Parathyroid adenoma (tissue), 2 donors: ENCODE measurements around the gene COPS7A.

Experiments used
- H2AFZ ChIP-seq: fragments of 300-600 bp; sonication (generic); one replicate; pipeline ENCODE4 v1.7.0; 2017; ENCODE audit warnings: antibody characterized with exemption, mild to moderate bottlenecking
- H3K27ac ChIP-seq: fragments of 300-600 bp; sonication (generic); one replicate; pipeline ENCODE4 v1.7.0; 2017
- H3K27me3 ChIP-seq: fragments of 300-600 bp; sonication (generic); one replicate; pipeline ENCODE4 v1.7.0; 2017; ENCODE audit warnings: low read length; ENCODE audit not compliant: control insufficient read depth, insufficient read depth
- H3K36me3 ChIP-seq: fragments of 300-600 bp; sonication (generic); one replicate; pipeline ENCODE4 v1.7.0; 2017; ENCODE audit warnings: low read length; ENCODE audit not compliant: control insufficient read depth, insufficient read depth
- H3K4me1 ChIP-seq: fragments of 300-600 bp; sonication (generic); one replicate; pipeline ENCODE4 v1.7.0; 2017; ENCODE audit warnings: control low read depth
- H3K4me2 ChIP-seq: fragments of 300-600 bp; sonication (generic); one replicate; pipeline ENCODE4 v1.7.0; 2017; ENCODE audit warnings: low read length
- H3K4me3 ChIP-seq: fragments of 300-600 bp; sonication (generic); one replicate; pipeline ENCODE4 v1.7.0; 2017; ENCODE audit warnings: low read depth, low read length
- H3K79me2 ChIP-seq: fragments of 300-600 bp; sonication (generic); one replicate; pipeline ENCODE4 v1.7.0; 2017; ENCODE audit warnings: control low read depth
- H3K9ac ChIP-seq: fragments of 300-600 bp; sonication (generic); one replicate; pipeline ENCODE4 v1.7.0; 2017; ENCODE audit warnings: mild to moderate bottlenecking
- H3K9me3 ChIP-seq: fragments of 300-600 bp; sonication (generic); one replicate; pipeline ENCODE4 v1.7.0; 2017; ENCODE audit warnings: low read length; ENCODE audit not compliant: control insufficient read depth
- TF ChIP-seq, protein P1 (sequence below): fragments of 300-600 bp; sonication (generic); IDR thresholded peaks from one replicate; pipeline ENCODE4 v1.7.0; 2017; ENCODE audit warnings: antibody characterized with exemption, mild to moderate bottlenecking
- donor health status: primary hyperparathyroidism.

Gene COPS7A

DNA sequence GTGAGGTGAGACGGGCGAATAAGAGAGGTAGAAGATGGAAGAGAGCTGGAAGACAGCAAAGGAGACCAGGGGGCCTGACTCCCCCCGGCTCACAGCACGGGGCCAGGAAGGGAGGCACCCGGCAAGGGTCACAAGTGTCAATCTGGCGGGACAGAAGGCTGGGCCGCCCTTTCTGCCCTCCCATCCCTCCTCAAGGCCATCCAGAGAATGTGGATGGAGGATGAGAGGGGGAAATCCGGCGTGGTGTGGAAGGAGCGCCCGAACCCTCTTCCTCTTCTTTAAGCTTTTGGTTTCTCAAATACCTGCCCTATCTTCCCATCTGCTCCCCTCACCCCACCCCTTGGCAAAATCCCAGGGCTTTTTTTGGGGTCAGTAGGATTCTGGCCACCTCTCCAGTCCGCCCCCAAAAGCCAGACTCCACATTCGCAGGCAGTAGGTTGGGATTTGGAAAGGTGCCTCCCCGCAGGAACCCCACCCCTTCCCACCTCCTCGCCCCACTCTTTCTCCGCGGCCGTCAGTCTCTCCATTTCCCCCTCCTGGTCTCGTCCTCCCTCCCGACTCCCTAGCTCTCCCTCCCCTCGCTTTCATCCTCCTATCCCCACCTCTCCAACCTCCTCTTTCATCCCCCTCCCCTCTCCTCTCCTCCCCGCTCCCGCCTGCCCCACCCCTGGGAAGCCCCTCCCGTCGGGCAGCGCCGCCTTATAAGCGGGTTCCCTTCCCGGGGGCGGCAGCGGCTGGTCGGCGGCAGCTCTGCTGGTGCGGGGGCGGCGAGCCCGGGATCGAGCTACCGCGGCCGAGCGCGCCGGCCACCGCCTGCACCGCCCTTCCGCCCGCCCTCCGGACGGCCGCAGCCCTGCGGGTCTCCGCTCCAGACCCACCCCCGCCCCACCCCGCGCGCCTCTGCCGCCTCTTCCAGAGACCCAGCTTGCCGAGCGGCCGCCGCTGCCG, 42.1 kb downstream of the COPS7A start, which contains the start of gene PTMS:
Gene PTMS (plus strand): TSS at position 730 of the 948 bp plus-strand sequence. CDS start 343 bp downstream, outside the sequence.
- Histone ChIP-seq H3K79me2 (peaks cover 5% of the 10 kb centered on the region), H3K27ac (peak within 1 kb of the TSS; percentile 97), H2AFZ (peak within 1 kb of the TSS; percentile 80), H3K4me2 (peak within 1 kb of the TSS; percentile 91), H3K36me3 (no peaks in the 10 kb centered on the region), H3K4me3 (peak within 1 kb of the TSS; percentile 71), H3K4me1 (peaks cover 39% of the 10 kb centered on the region), H3K9ac (peak within 1 kb of the TSS; percentile 97), H3K27me3 (no peaks in the 10 kb centered on the region), H3K9me3 (no peaks in the 10 kb centered on the region)
- TF ChIP-seq, protein P1, sequence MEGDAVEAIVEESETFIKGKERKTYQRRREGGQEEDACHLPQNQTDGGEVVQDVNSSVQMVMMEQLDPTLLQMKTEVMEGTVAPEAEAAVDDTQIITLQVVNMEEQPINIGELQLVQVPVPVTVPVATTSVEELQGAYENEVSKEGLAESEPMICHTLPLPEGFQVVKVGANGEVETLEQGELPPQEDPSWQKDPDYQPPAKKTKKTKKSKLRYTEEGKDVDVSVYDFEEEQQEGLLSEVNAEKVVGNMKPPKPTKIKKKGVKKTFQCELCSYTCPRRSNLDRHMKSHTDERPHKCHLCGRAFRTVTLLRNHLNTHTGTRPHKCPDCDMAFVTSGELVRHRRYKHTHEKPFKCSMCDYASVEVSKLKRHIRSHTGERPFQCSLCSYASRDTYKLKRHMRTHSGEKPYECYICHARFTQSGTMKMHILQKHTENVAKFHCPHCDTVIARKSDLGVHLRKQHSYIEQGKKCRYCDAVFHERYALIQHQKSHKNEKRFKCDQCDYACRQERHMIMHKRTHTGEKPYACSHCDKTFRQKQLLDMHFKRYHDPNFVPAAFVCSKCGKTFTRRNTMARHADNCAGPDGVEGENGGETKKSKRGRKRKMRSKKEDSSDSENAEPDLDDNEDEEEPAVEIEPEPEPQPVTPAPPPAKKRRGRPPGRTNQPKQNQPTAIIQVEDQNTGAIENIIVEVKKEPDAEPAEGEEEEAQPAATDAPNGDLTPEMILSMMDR: no peak

DNA sequence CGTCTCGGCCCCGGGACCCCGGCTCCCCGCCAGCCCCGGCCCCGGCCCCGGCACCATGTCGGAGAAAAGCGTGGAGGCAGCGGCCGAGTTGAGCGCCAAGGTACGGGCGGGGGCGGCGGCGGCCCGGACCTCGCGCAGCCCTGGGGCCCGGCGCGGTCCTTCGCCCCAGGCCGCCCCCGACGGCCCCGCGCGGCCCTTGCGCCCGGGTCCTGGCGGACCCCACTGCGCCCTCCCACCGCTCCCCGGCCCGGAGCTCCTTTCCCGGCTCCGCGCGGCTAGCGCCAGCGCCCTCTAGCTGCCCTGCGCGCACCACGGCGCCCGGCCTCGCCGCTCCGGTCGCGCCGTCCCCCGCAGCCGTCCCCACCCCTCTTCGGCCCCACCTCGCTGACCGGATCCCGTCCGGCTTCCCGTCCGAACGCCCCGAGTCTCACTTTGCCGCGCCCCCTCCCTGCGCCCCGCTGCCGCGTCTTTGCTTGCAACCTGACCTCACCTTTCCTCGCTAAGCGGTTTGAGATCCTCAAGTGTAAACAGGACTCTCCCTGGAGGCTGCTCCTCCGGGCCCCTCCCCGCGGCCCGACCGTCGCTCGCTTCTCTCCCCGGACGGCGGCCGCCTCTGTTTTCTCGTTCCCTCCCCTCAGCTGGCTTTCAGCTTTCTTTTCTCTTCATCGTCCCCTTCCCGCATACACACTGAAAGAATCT, 43.0 kb downstream of the COPS7A start:
- Histone ChIP-seq H2AFZ (peak overlapping the region; percentile 28), H3K36me3 (no peaks in the 10 kb centered on the region), H3K27me3 (no peaks in the 10 kb centered on the region), H3K4me1 (peaks cover 42% of the 10 kb centered on the region), H3K9ac (peak overlapping the region; percentile 97), H3K4me2 (peak overlapping the region; percentile 69), H3K27ac (peak overlapping the region; percentile 91), H3K79me2 (peaks cover 5% of the 10 kb centered on the region), H3K4me3 (peak overlapping the region; percentile 71), H3K9me3 (no peaks in the 10 kb centered on the region)
- TF ChIP-seq, protein P1: peak; percentile 76

DNA sequence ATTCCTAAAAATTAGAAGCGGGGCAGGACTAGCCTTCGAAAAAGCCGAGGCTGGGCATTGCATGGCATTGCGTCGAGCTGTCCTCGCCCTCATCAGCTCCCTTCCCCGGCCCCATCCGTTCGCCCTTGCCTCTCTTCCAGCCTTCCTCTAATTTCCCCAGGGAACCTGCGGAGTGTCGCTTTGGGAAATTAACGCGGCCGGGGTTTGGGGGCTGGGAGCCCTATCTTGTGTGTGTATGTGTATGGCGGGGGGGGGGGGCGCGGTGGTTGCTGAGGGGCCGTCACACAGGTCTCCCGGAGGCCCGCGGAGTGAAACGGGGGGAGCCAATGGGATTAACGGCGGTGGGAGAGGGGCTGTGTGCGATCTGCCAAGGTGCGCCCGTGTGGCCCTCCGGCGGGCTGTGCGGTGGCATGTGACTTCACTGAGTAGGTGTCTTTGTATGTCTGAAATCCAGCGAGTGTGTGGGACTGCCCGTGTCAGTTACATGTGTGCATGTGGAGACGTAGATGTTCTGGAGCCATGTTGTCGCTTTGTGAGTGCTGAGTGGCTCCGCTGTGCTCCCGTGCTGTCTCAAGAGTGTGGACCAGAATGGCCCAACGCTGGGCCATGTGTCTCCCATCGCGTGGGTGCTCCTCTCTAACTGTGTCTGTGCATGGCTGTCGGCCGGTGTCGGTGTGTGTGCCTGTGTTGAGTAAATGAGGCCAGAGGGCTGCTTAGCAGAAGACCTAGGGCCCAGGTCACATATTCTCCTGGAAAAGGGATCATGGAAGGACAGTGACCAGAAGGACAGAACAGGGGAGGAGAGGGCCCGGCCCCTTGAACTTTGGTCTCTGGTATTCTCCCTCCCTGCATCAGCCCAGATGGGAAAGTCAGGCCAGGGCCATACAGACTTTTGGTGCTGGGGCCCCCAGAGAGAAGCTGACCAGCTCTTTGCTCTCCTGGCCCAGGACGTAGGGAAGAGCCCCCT, 43.8 kb downstream of the COPS7A start:
- H3K9me3 ChIP-seq: no peaks in the 10 kb centered on the region
- H3K27ac ChIP-seq: peak overlapping the region; percentile 91

DNA sequence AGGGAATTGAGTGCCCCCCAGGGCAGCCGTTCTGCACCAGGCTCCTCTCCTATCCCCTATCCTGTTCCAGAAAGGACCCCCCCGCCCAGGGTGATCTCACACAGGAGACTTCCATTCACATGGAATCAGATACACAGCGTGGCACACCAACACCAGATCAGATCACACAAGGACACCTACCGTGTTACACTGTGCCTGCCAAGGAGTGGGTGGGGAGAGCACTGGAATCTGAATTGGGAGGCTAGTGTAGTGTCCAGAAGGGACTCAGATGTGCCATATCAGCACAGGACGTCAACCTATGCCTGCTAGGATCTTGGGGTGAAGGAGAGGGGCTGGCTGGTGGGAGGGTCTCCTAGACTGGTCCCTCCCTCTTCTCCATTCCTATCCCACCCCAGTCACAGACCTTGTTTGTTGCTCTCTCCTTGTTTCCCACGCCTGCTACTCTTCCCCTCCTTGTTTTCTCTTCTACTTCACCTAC, 44.6 kb downstream of the COPS7A start:
- Histone ChIP-seq H3K36me3 (no peaks in the 10 kb centered on the region), H3K79me2 (peaks cover 5% of the 10 kb centered on the region), H3K9ac (no peak overlapping the region), H2AFZ (no peak overlapping the region), H3K27me3 (no peaks in the 10 kb centered on the region), H3K4me2 (peak overlapping the region; percentile 69), H3K4me1 (peaks cover 42% of the 10 kb centered on the region), H3K9me3 (no peaks in the 10 kb centered on the region), H3K27ac (peak overlapping the region; percentile 91), H3K4me3 (peak overlapping the region; percentile 71)
- TF ChIP-seq, protein P1: no peak

More for the DNA sequence above, 43.8 kb downstream of the COPS7A start:
- peak overlapping the region; percentile 71 for H3K4me3 ChIP-seq
- H3K4me2 ChIP-seq: peak overlapping the region; percentile 69
- peaks cover 5% of the 10 kb centered on the region for H3K79me2 ChIP-seq
- peaks cover 42% of the 10 kb centered on the region for H3K4me1 ChIP-seq
- H3K36me3 ChIP-seq: no peaks in the 10 kb centered on the region
- H2AFZ ChIP-seq: peak overlapping the region; percentile 28
- no peaks in the 10 kb centered on the region for H3K27me3 ChIP-seq
- peak overlapping the region; percentile 97 for H3K9ac ChIP-seq
- TF ChIP-seq, protein P1: no peak
